Measurements from ENCODE around the gene FUT8. TPM values are rescaled to one million over a fixed set of nuclear protein-coding genes. Genes with fewer than 3 reads are reported as not detected.
"Not testable (repeated sequence)": the region's sequence is repeated elsewhere in the genome, so short reads cannot be mapped to it uniquely, and the experiment has no call there.

The FUT8 gene
- total RNA-seq, 1 donor from 2014 or later = 12.5 TPM

GRCh38 chr14:65413739-65414045 lies 1.2 kb downstream of the FUT8 start:
- intact Hi-C loops (cut with DNase I) = loop anchor here (1.0 to 10.0 kb wide), 7 partner anchors 183 to 541 kb away; partner anchors contain the start of genes FNTB and MAX
- DNase-seq (ENCODE audit: low spot score) = no peak

GRCh38 chr14:65414961-65415589 lies 2.5 kb downstream of the FUT8 start:
- intact Hi-C loops (cut with DNase I) = loop anchor here (1.0 to 10.0 kb wide), 5 partner anchors 190 to 540 kb away; partner anchors contain the start of gene MAX
- DNase-seq (ENCODE audit: low spot score) = no peak

GRCh38 chr14:65415613-65416012 lies 3.1 kb downstream of the FUT8 start:
- no peak for DNase-seq (ENCODE audit: low spot score)
- intact Hi-C loops (cut with DNase I) = loop anchor here (10.0 kb wide), 3 partner anchors 189 to 539 kb away; no protein-coding TSS in a partner anchor

- intact Hi-C loops (cut with DNase I) = loop anchor here (10.0 kb wide), 3 partner anchors 185 to 535 kb away; no protein-coding TSS in a partner anchor
- DNase-seq (ENCODE audit: low spot score) = no peak
Observed at GRCh38 chr14:65419593-65420252, 7.2 kb downstream of the FUT8 start.

- no peak for DNase-seq (ENCODE audit: low spot score)
- intact Hi-C loops (cut with DNase I) = no loop called here
Observed at GRCh38 chr14:65421201-65421981, 8.9 kb downstream of the FUT8 start.

- no peak for DNase-seq (ENCODE audit: low spot score)
- intact Hi-C loops (cut with DNase I) = no loop called here
Observed at GRCh38 chr14:65422088-65422834, 9.7 kb downstream of the FUT8 start.

GRCh38 chr14:65423982-65424381 lies 11.5 kb downstream of the FUT8 start:
- intact Hi-C loops (cut with DNase I) = no loop called here
- DNase-seq (ENCODE audit: low spot score) = no peak

- intact Hi-C loops (cut with DNase I) = no loop called here
- DNase-seq (ENCODE audit: low spot score) = no peak
Observed at GRCh38 chr14:65424531-65424930, 12.0 kb downstream of the FUT8 start.

GRCh38 chr14:65425885-65426284 lies 13.4 kb downstream of the FUT8 start:
- intact Hi-C loops (cut with DNase I) = no loop called here
- DNase-seq (ENCODE audit: low spot score) = no peak

GRCh38 chr14:65426902-65427301 lies 14.4 kb downstream of the FUT8 start:
- DNase-seq (ENCODE audit: low spot score); intact Hi-C loops (cut with DNase I): not testable (repeated sequence)

GRCh38 chr14:65428691-65429090 lies 16.2 kb downstream of the FUT8 start:
- intact Hi-C loops (cut with DNase I) = no loop called here

GRCh38 chr14:65429757-65430156 lies 17.2 kb downstream of the FUT8 start:
- DNase-seq (ENCODE audit: low spot score) = no peak
- intact Hi-C loops (cut with DNase I) = no loop called here

More at GRCh38 chr14:65428691-65429090, 16.2 kb downstream of the FUT8 start:
- no peak for DNase-seq (ENCODE audit: low spot score)

- intact Hi-C loops (cut with DNase I) = no loop called here
Observed at GRCh38 chr14:65431245-65431644, 18.7 kb downstream of the FUT8 start.

GRCh38 chr14:65431951-65432350 lies 19.4 kb downstream of the FUT8 start:
- no peak for DNase-seq (ENCODE audit: low spot score)
- intact Hi-C loops (cut with DNase I) = no loop called here

More at GRCh38 chr14:65431245-65431644, 18.7 kb downstream of the FUT8 start:
- no peak for DNase-seq (ENCODE audit: low spot score)

- intact Hi-C loops (cut with DNase I) = no loop called here
- no peak for DNase-seq (ENCODE audit: low spot score)
Observed at GRCh38 chr14:65432361-65432948, 19.9 kb downstream of the FUT8 start.

- no peak for DNase-seq (ENCODE audit: low spot score)
- intact Hi-C loops (cut with DNase I) = no loop called here
Observed at GRCh38 chr14:65433157-65433556, 20.6 kb downstream of the FUT8 start.

- no peak for DNase-seq (ENCODE audit: low spot score)
- intact Hi-C loops (cut with DNase I) = no loop called here
Observed at GRCh38 chr14:65433646-65434045, 21.1 kb downstream of the FUT8 start.

- intact Hi-C loops (cut with DNase I) = no loop called here
- DNase-seq (ENCODE audit: low spot score) = no peak
Observed at GRCh38 chr14:65434216-65434850, 21.8 kb downstream of the FUT8 start.

Data from cardiac septum (tissue), 1 donor.